GM23338 (cell line): ENCODE data around the gene PHF13. TPM values are rescaled to one million over a fixed set of nuclear protein-coding genes. Genes with fewer than 3 reads are reported as not detected.

Experiments used
- ATAC-seq: fragments of 200-7000 bp; cut with Tn5 transposase; 3 replicates; pipeline ENCODE4 v1.9.1; 2020
- DNase-seq: peaks from one replicate; pipeline ENCODE4 v3.0.0-alpha.2; 2015; ENCODE audit warnings: low spot score
- H2AFZ ChIP-seq: fragments of 200-600 bp; sonication (generic); 2 replicates; pipeline ENCODE4 v1.8.0; 2016; ENCODE audit warnings: antibody characterized with exemption, mild to moderate bottlenecking, moderate library complexity
- H3F3A ChIP-seq: fragments of 200-600 bp; sonication (generic); replicated peaks from 2 replicates; pipeline ENCODE4 v1.8.0; 2017; ENCODE audit warnings: antibody characterized with exemption, mixed run types, low read depth
- H3K27ac ChIP-seq: fragments of 200-600 bp; sonication (generic); 2 replicates; pipeline ENCODE4 v1.6.1; 2016; ENCODE audit warnings: low read depth
- H3K27me3 ChIP-seq: fragments of 200-600 bp; sonication (generic); 2 replicates; pipeline ENCODE4 v1.8.0; 2016; ENCODE audit warnings: mild to moderate bottlenecking, mixed run types, moderate library complexity; ENCODE audit not compliant: insufficient read depth
- H3K36me3 ChIP-seq: fragments of 200-600 bp; sonication (generic); 2 replicates; pipeline ENCODE4 v1.8.0; 2016; ENCODE audit warnings: mild to moderate bottlenecking; ENCODE audit not compliant: insufficient read depth
- H3K4me1 ChIP-seq: fragments of 200-600 bp; sonication (generic); 2 replicates; pipeline ENCODE4 v1.8.0; 2016; ENCODE audit warnings: mild to moderate bottlenecking, moderate library complexity; ENCODE audit not compliant: insufficient read depth
- H3K4me2 ChIP-seq: fragments of 200-600 bp; sonication (generic); 2 replicates; pipeline ENCODE4 v1.7.1; 2017; ENCODE audit warnings: mixed run types
- H3K4me3 ChIP-seq: fragments of 200-600 bp; sonication (generic); 2 replicates; pipeline ENCODE4 v1.6.1; 2016; ENCODE audit warnings: mixed run types
- H3K79me2 ChIP-seq: fragments of 200-600 bp; sonication (generic); replicated peaks from 2 replicates; pipeline ENCODE4 v1.8.0; 2017; ENCODE audit warnings: mild to moderate bottlenecking; ENCODE audit not compliant: insufficient read depth
- H3K9me2 ChIP-seq: fragments of 200-600 bp; sonication (generic); 2 replicates; pipeline ENCODE4 v1.8.0; 2017; ENCODE audit not compliant: insufficient read depth
- H4K20me1 ChIP-seq: fragments of 200-600 bp; sonication (generic); replicated peaks from 2 replicates; pipeline ENCODE4 v1.8.0; 2017; ENCODE audit warnings: mild to moderate bottlenecking; ENCODE audit not compliant: insufficient read depth
- H3K27ac Mint-ChIP-seq: 2 replicates; pipeline ENCODE4 v1.8.0; 2020; ENCODE audit warnings: inconsistent platforms, mild to moderate bottlenecking, moderate library complexity, mixed read lengths
- H3K27me3 Mint-ChIP-seq: 3 replicates; pipeline ENCODE4 v1.8.0; 2022; ENCODE audit warnings: low read depth, mild to moderate bottlenecking, moderate library complexity, mixed read lengths, inconsistent platforms; ENCODE audit not compliant: insufficient read depth, poor library complexity
- H3K36me3 Mint-ChIP-seq: 3 replicates; pipeline ENCODE4 v1.8.0; 2021; ENCODE audit warnings: low read depth, mild to moderate bottlenecking, inconsistent platforms, moderate library complexity, mixed read lengths
- H3K4me1 Mint-ChIP-seq: 3 replicates; pipeline ENCODE4 v1.8.0; 2020; ENCODE audit warnings: mild to moderate bottlenecking, inconsistent platforms, mixed read lengths
- H3K4me3 Mint-ChIP-seq: 3 replicates; pipeline ENCODE4 v1.8.0; 2021; ENCODE audit warnings: moderate library complexity, mild to moderate bottlenecking, inconsistent platforms, mixed read lengths
- H3K9me3 Mint-ChIP-seq: 3 replicates; pipeline ENCODE4 v1.8.0; 2020; ENCODE audit warnings: moderate library complexity, mild to moderate bottlenecking, inconsistent platforms, mixed read lengths
- EZH2 ChIP-seq: fragments of 200-600 bp; sonication (generic); IDR thresholded peaks from one replicate; pipeline ENCODE4 v1.8.0; 2017; ENCODE audit warnings: antibody characterized with exemption, mild to moderate bottlenecking, low read depth; ENCODE audit not compliant: unreplicated experiment
- EZH2phosphoT487 ChIP-seq: fragments of 200-600 bp; sonication (generic); IDR thresholded peaks from one replicate; pipeline ENCODE4 v1.8.1; 2018; ENCODE audit warnings: antibody characterized with exemption; ENCODE audit not compliant: unreplicated experiment
- JUNB ChIP-seq: IDR thresholded peaks from one replicate; pipeline ENCODE4 v1.6.1; 2016; ENCODE audit warnings: antibody characterized with exemption; ENCODE audit not compliant: unreplicated experiment
- NANOG ChIP-seq: IDR thresholded peaks from 2 replicates; pipeline ENCODE4 v1.6.1; 2016; ENCODE audit warnings: antibody characterized with exemption, borderline replicate concordance
- POLR2AphosphoS5 ChIP-seq: IDR thresholded peaks from 2 replicates; pipeline ENCODE4 v1.6.1; 2016; ENCODE audit warnings: antibody characterized with exemption, low read depth
- ZNF331 ChIP-seq: fragments of 250-450 bp; sonication (Bioruptor Pico); IDR thresholded peaks from 2 replicates; pipeline ENCODE4 v1.5.0; 2020; ENCODE audit warnings: low read depth, mild to moderate bottlenecking, moderate library complexity
- polyA plus RNA-seq: library from polyadenylated mRNA; unstranded; fragments of >200 nt; fragmentation: Nextera tagmentation; extraction: Ambion mirVana; gene quantifications from 2 replicates; pipeline ENCODE4 v1.2.1, GENCODE V29; 2016
- total RNA-seq: library from RNA; depleted of rRNA; stranded (reverse); fragments of >200 nt; shearing (Covaris generic); gene quantifications from 2 replicates; pipeline ENCODE4 v1.2.3, GENCODE V29; 2014
- TF ChIP-seq, protein P1 (sequence below), 2 experiments: fragments of 200-600 bp in 1 of 2; sonication (generic) in 1 of 2; conservative IDR thresholded peaks; 2 replicates each; pipeline versions ENCODE4 v1.5.1 to v1.6.1; 2016 to 2017; ENCODE audit warnings: antibody characterized with exemption in 2 of 2, low read depth in 2 of 2, mild to moderate bottlenecking in 2 of 2, moderate library complexity in 1 of 2
- TF ChIP-seq, protein P2 (sequence below): IDR thresholded peaks from 2 replicates; pipeline ENCODE4 v1.6.1; 2016; ENCODE audit warnings: antibody characterized with exemption
- TF ChIP-seq, protein P3 (sequence below): fragments of 250-450 bp; sonication (Bioruptor Pico); IDR thresholded peaks from 2 replicates; pipeline ENCODE4 v1.5.0; 2020; ENCODE audit warnings: mild to moderate bottlenecking, moderate library complexity

Gene PHF13
- total and polyA plus RNA-seq, 2 experiments from 2014 or later, result 12.1 to 33.2 TPM

DNA sequence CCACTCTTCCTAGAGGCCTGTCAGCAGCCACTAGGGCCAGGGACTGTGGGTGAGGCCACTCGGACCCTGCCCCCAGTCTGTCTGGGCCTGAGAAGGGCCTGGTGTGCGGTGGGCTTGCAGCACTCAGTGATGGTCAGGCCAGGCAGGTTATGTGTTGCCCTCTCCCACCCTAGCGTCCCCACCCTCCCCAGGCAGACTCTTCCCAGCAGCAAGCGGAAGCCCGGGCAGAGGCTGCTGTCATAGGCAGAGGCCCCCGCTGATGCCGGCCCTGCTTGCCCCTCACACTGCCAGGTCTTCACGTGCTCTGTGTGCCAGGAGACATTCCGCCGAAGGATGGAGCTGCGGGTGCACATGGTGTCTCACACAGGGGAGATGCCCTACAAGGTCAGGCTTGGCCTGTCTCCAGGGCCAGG, 27.1 kb upstream of the PHF13 start:
- H3K27me3 ChIP-seq, result no peaks in the 10 kb centered on the region
- peaks cover 6% of the 10 kb centered on the region; the same call in 1 of the 2 replicates for H3K79me2 ChIP-seq
- Mint-ChIP-seq H3K36me3 (peaks cover 18% of the 10 kb centered on the region), H3K4me3 (no peak overlapping the region), H3K9me3 (no peaks in the 10 kb centered on the region), H3K4me1 (peaks cover 6% of the 10 kb centered on the region; the same call in 2 of the 3 replicates), H3K27me3 (peaks cover 19% of the 10 kb centered on the region), H3K27ac (no peak overlapping the region)
- no peak for ATAC-seq
- no peaks in the 10 kb centered on the region for H3K9me2 ChIP-seq
- peaks cover 14% of the 10 kb centered on the region; the same call in 1 of the 2 replicates for H3F3A ChIP-seq
- DNase-seq, result no peak
- peaks cover 5% of the 10 kb centered on the region; the same call in 1 of the 2 replicates for H4K20me1 ChIP-seq
- H3K4me1 ChIP-seq, result no peaks in the 10 kb centered on the region
- H2AFZ ChIP-seq, result no peak overlapping the region
- TF ChIP-seq EZH2, result no peak
- TF ChIP-seq, protein P1, sequence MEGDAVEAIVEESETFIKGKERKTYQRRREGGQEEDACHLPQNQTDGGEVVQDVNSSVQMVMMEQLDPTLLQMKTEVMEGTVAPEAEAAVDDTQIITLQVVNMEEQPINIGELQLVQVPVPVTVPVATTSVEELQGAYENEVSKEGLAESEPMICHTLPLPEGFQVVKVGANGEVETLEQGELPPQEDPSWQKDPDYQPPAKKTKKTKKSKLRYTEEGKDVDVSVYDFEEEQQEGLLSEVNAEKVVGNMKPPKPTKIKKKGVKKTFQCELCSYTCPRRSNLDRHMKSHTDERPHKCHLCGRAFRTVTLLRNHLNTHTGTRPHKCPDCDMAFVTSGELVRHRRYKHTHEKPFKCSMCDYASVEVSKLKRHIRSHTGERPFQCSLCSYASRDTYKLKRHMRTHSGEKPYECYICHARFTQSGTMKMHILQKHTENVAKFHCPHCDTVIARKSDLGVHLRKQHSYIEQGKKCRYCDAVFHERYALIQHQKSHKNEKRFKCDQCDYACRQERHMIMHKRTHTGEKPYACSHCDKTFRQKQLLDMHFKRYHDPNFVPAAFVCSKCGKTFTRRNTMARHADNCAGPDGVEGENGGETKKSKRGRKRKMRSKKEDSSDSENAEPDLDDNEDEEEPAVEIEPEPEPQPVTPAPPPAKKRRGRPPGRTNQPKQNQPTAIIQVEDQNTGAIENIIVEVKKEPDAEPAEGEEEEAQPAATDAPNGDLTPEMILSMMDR (conservative IDR thresholded peaks at IDR 0.05; ENCODE audit: low read depth in 2 of 2), result no peak
- no peak overlapping the region for H3K27ac ChIP-seq
- H3K4me3 ChIP-seq, result no peak overlapping the region
- no peaks in the 10 kb centered on the region for H3K36me3 ChIP-seq
- no peak overlapping the region for H3K4me2 ChIP-seq

DNA sequence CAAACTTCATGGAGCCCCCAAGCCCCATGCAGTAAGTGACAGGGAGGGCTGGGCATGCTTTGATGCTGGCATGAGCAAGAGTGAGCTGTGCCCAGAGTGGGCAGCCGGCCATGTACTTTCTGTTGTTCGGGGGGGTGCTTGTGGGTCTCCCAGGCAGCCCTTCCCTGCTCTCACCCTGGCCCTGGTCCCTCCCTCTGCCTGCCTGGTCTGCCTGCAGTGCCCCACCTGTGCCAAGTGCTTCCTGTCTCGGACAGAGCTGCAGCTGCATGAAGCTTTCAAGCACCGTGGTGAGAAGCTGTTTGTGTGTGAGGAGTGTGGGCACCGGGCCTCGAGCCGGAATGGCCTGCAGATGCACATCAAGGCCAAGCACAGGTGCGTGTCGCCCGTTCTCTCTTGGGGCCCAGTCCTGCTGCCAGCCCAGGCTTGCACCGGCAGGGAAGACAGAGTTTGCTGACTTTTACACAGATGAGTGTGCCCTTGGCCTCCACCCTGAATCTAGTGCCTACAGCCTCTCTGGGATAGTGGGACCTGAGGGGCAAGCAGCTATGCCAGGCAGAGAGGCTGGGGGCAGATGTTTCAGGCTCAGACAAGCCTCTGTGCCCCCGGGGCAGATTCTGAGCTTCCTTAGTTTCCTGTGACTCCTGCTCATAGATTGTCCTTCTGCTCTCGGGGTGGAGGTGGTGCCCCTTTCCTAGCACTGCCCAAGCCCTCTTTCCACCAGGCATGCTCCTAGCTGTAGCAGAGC, 26.1 kb upstream of the PHF13 start:
- Histone ChIP-seq H3K4me2 (no peak overlapping the region), H3K79me2 (0 out of 2 replicates have a peak, but pooled peaks cover 2% of the 10 kb centered on the region), H3K27ac (no peak overlapping the region; the same call in 1 of the 2 replicates), H3K36me3 (no peaks in the 10 kb centered on the region), H3K4me3 (no peak overlapping the region), H3F3A (peaks cover 14% of the 10 kb centered on the region; the same call in 1 of the 2 replicates), H4K20me1 (peaks cover 15% of the 10 kb centered on the region; the same call in 1 of the 2 replicates), H3K9me2 (no peaks in the 10 kb centered on the region), H3K27me3 (no peaks in the 10 kb centered on the region), H3K4me1 (no peaks in the 10 kb centered on the region), H2AFZ (no peak overlapping the region)
- no peak overlapping the region; the same call in 1 of the 2 replicates for H3K27ac Mint-ChIP-seq
- peaks cover 17% of the 10 kb centered on the region for H3K36me3 Mint-ChIP-seq
- ATAC-seq (no peak), DNase-seq (no peak)
- peaks cover 6% of the 10 kb centered on the region; the same call in 1 of the 3 replicates for H3K4me1 Mint-ChIP-seq
- H3K4me3 Mint-ChIP-seq, result no peak overlapping the region
- H3K9me3 Mint-ChIP-seq, result no peaks in the 10 kb centered on the region
- peaks cover 21% of the 10 kb centered on the region for H3K27me3 Mint-ChIP-seq
- TF ChIP-seq, protein P2, sequence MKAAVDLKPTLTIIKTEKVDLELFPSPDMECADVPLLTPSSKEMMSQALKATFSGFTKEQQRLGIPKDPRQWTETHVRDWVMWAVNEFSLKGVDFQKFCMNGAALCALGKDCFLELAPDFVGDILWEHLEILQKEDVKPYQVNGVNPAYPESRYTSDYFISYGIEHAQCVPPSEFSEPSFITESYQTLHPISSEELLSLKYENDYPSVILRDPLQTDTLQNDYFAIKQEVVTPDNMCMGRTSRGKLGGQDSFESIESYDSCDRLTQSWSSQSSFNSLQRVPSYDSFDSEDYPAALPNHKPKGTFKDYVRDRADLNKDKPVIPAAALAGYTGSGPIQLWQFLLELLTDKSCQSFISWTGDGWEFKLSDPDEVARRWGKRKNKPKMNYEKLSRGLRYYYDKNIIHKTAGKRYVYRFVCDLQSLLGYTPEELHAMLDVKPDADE, result no peak
- TF ChIP-seq, protein P3, sequence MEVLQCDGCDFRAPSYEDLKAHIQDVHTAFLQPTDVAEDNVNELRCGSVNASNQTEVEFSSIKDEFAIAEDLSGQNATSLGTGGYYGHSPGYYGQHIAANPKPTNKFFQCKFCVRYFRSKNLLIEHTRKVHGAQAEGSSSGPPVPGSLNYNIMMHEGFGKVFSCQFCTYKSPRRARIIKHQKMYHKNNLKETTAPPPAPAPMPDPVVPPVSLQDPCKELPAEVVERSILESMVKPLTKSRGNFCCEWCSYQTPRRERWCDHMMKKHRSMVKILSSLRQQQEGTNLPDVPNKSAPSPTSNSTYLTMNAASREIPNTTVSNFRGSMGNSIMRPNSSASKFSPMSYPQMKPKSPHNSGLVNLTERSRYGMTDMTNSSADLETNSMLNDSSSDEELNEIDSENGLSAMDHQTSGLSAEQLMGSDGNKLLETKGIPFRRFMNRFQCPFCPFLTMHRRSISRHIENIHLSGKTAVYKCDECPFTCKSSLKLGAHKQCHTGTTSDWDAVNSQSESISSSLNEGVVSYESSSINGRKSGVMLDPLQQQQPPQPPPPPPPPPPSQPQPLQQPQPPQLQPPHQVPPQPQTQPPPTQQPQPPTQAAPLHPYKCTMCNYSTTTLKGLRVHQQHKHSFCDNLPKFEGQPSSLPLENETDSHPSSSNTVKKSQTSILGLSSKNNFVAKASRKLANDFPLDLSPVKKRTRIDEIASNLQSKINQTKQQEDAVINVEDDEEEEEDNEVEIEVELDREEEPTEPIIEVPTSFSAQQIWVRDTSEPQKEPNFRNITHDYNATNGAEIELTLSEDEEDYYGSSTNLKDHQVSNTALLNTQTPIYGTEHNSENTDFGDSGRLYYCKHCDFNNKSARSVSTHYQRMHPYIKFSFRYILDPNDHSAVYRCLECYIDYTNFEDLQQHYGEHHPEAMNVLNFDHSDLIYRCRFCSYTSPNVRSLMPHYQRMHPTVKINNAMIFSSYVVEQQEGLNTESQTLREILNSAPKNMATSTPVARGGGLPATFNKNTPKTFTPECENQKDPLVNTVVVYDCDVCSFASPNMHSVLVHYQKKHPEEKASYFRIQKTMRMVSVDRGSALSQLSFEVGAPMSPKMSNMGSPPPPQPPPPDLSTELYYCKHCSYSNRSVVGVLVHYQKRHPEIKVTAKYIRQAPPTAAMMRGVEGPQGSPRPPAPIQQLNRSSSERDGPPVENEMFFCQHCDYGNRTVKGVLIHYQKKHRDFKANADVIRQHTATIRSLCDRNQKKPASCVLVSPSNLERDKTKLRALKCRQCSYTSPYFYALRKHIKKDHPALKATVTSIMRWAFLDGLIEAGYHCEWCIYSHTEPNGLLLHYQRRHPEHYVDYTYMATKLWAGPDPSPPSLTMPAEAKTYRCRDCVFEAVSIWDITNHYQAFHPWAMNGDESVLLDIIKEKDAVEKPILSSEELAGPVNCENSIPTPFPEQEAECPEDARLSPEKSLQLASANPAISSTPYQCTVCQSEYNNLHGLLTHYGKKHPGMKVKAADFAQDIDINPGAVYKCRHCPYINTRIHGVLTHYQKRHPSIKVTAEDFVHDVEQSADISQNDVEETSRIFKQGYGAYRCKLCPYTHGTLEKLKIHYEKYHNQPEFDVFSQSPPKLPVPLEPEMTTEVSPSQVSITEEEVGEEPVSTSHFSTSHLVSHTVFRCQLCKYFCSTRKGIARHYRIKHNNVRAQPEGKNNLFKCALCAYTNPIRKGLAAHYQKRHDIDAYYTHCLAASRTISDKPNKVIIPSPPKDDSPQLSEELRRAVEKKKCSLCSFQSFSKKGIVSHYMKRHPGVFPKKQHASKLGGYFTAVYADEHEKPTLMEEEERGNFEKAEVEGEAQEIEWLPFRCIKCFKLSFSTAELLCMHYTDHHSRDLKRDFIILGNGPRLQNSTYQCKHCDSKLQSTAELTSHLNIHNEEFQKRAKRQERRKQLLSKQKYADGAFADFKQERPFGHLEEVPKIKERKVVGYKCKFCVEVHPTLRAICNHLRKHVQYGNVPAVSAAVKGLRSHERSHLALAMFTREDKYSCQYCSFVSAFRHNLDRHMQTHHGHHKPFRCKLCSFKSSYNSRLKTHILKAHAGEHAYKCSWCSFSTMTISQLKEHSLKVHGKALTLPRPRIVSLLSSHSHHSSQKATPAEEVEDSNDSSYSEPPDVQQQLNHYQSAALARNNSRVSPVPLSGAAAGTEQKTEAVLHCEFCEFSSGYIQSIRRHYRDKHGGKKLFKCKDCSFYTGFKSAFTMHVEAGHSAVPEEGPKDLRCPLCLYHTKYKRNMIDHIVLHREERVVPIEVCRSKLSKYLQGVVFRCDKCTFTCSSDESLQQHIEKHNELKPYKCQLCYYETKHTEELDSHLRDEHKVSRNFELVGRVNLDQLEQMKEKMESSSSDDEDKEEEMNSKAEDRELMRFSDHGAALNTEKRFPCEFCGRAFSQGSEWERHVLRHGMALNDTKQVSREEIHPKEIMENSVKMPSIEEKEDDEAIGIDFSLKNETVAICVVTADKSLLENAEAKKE (CRISPR knock-in tag), result no peak
- TF ChIP-seq ZNF331 (CRISPR knock-in tag) (no peak), EZH2phosphoT487 (no peak), NANOG (no peak), POLR2AphosphoS5 (no peak), EZH2 (no peak), JUNB (no peak)
